GM23248 (cell line): Measurements from ENCODE around the gene CBX8. TPM values are rescaled to one million over a fixed set of nuclear protein-coding genes. Genes with fewer than 3 reads are reported as not detected.

Source experiments
- DNase-seq: peaks from one replicate; pipeline ENCODE4 v3.0.0-alpha.2; 2015
- H2AFZ ChIP-seq: fragments of 200-600 bp; sonication (generic); 2 replicates; pipeline ENCODE4 v1.6.1; 2016; ENCODE audit warnings: antibody characterized with exemption
- H3F3A ChIP-seq: fragments of 200-600 bp; sonication (generic); 2 replicates; pipeline ENCODE4 v1.6.1; 2016; ENCODE audit warnings: mild to moderate bottlenecking, antibody characterized with exemption, mixed run types; ENCODE audit not compliant: insufficient read depth
- H3K27ac ChIP-seq: fragments of 200-600 bp; sonication (generic); 2 replicates; pipeline ENCODE4 v1.5.1; 2016; ENCODE audit warnings: mild to moderate bottlenecking
- H3K27me3 ChIP-seq: fragments of 200-600 bp; sonication (generic); replicated peaks from 2 replicates; pipeline ENCODE4 v1.6.1; 2016; ENCODE audit warnings: mild to moderate bottlenecking; ENCODE audit not compliant: insufficient read depth
- H3K36me3 ChIP-seq: fragments of 200-600 bp; sonication (generic); 2 replicates; pipeline ENCODE4 v1.6.1; 2016; ENCODE audit warnings: low read depth, mild to moderate bottlenecking
- H3K4me1 ChIP-seq: fragments of 200-600 bp; sonication (generic); 2 replicates; pipeline ENCODE4 v1.6.1; 2016; ENCODE audit warnings: mild to moderate bottlenecking; ENCODE audit not compliant: insufficient read depth
- H3K4me2 ChIP-seq: fragments of 200-600 bp; sonication (generic); one replicate; pipeline ENCODE4 v1.6.1; 2016; ENCODE audit warnings: mild to moderate bottlenecking; ENCODE audit not compliant: unreplicated experiment
- H3K4me3 ChIP-seq: fragments of 200-600 bp; sonication (generic); 2 replicates; pipeline ENCODE4 v1.5.1; 2016; ENCODE audit warnings: mild to moderate bottlenecking
- H3K79me2 ChIP-seq: fragments of 200-600 bp; sonication (generic); 2 replicates; pipeline ENCODE4 v1.6.1; 2016; ENCODE audit warnings: mild to moderate bottlenecking; ENCODE audit not compliant: insufficient read depth
- H3K9ac ChIP-seq: fragments of 200-600 bp; sonication (generic); 2 replicates; pipeline ENCODE4 v1.6.1; 2016; ENCODE audit warnings: mild to moderate bottlenecking
- H3K9me2 ChIP-seq: fragments of 200-600 bp; sonication (generic); 2 replicates; pipeline ENCODE4 v1.6.1; 2016; ENCODE audit warnings: mixed run types, mild to moderate bottlenecking, moderate library complexity; ENCODE audit not compliant: insufficient read depth
- H3K9me3 ChIP-seq: fragments of 200-600 bp; sonication (generic); one replicate; pipeline ENCODE4 v1.6.1; 2017; ENCODE audit warnings: low read depth
- H4K20me1 ChIP-seq: fragments of 200-600 bp; sonication (generic); 2 replicates; pipeline ENCODE4 v1.6.0; 2016; ENCODE audit not compliant: insufficient read depth
- EZH2 ChIP-seq: fragments of 200-600 bp; sonication (generic); IDR thresholded peaks from 2 replicates; pipeline ENCODE4 v1.6.1; 2018; ENCODE audit warnings: antibody characterized with exemption, mild to moderate bottlenecking; ENCODE audit not compliant: insufficient read depth, poor library complexity, severe bottlenecking
- EZH2phosphoT487 ChIP-seq: fragments of 200-600 bp; sonication (generic); IDR thresholded peaks from 2 replicates; pipeline ENCODE4 v1.6.1; 2018; ENCODE audit warnings: antibody characterized with exemption, moderate library complexity, mild to moderate bottlenecking, low read depth; ENCODE audit not compliant: insufficient read depth
- WGBS, 2 experiments: methylation state at CpG; one replicate each; pipeline ENCODE4 v1.1.6; 2015 to 2017; ENCODE audit warnings: low lambda C conversion rate in 2 of 2, low coverage in 1 of 2; ENCODE audit errors: missing lambda C conversion rate in 2 of 2; 5-methylcytosine and 5-hydroxymethylcytosine counted together
- in situ Hi-C: fragments of 300-500 bp; cut with MboI; formaldehyde crosslinking; loops from 2 replicates; pipeline ENCODE4 v1.15.0; 2020
- polyA plus RNA-seq: library from polyadenylated mRNA; unstranded; fragments of >200 nt; fragmentation: Nextera tagmentation; extraction: Ambion mirVana; gene quantifications from 2 replicates; pipeline ENCODE4 v1.2.1, GENCODE V29; 2016
- total RNA-seq: library from RNA; depleted of rRNA; stranded (reverse); fragments of >200 nt; shearing (Covaris generic); gene quantifications from 2 replicates; pipeline ENCODE4 v1.2.3, GENCODE V29; 2014

The CBX8 gene
- total and polyA plus RNA-seq, 2 experiments from 2014 or later, result 3.9 to 5.9 TPM

- H3K4me1 ChIP-seq, result no peaks in the 10 kb centered on the region
- H3K79me2 ChIP-seq, result no peaks in the 10 kb centered on the region
- H3K27me3 ChIP-seq, result no peaks in the 10 kb centered on the region
- no peaks in the 10 kb centered on the region; the same call in 1 of the 2 replicates for H3K36me3 ChIP-seq
- no peak for TF ChIP-seq EZH2phosphoT487
- no peak overlapping the region for H3K27ac ChIP-seq
- no peaks in the 10 kb centered on the region for H3K9me2 ChIP-seq
- DNase-seq, result no peak
- in situ Hi-C loops, result no loop called here
- H3K4me3 ChIP-seq, result no peak overlapping the region
- no peak overlapping the region for H3K4me2 ChIP-seq
- 76 to 84% methylated on average over 2 of the region's 2 CpGs for WGBS, 2 experiments
- H3K9ac ChIP-seq, result no peak overlapping the region
- no peaks in the 10 kb centered on the region for H3K9me3 ChIP-seq
- no peak overlapping the region for H2AFZ ChIP-seq
- H4K20me1 ChIP-seq, result no peaks in the 10 kb centered on the region
- H3F3A ChIP-seq, result peaks cover 4% of the 10 kb centered on the region; the same call in 1 of the 2 replicates
Observed at GRCh38 chr17:79829004-79829403, 32.1 kb upstream of the CBX8 start.

- no peak for DNase-seq
- H2AFZ ChIP-seq, result no peak overlapping the region
- H3K9me2 ChIP-seq, result no peaks in the 10 kb centered on the region
- no peak overlapping the region for H3K27ac ChIP-seq
- H3K4me3 ChIP-seq, result no peak overlapping the region
- WGBS, 2 experiments, result 71% methylated on average over 23 to 25 of the region's 26 CpGs
- no peak overlapping the region for H3K9ac ChIP-seq
- no peaks in the 10 kb centered on the region for H3K27me3 ChIP-seq
- H4K20me1 ChIP-seq, result no peaks in the 10 kb centered on the region
- H3F3A ChIP-seq, result peaks cover 4% of the 10 kb centered on the region; the same call in 1 of the 2 replicates
- no peaks in the 10 kb centered on the region for H3K36me3 ChIP-seq
- in situ Hi-C loops, result no loop called here
- H3K4me1 ChIP-seq, result no peaks in the 10 kb centered on the region
- TF ChIP-seq EZH2phosphoT487 (no peak), EZH2 (no peak)
- no peaks in the 10 kb centered on the region for H3K9me3 ChIP-seq
- no peak overlapping the region for H3K4me2 ChIP-seq
- H3K79me2 ChIP-seq, result no peaks in the 10 kb centered on the region
Observed at GRCh38 chr17:79826841-79827578, 30.1 kb upstream of the CBX8 start.

- Histone ChIP-seq H2AFZ (no peak overlapping the region), H3K9me2 (no peaks in the 10 kb centered on the region), H3K27ac (no peak overlapping the region), H3K79me2 (no peaks in the 10 kb centered on the region), H3F3A (peaks cover 4% of the 10 kb centered on the region; the same call in 1 of the 2 replicates), H3K27me3 (no peaks in the 10 kb centered on the region), H3K36me3 (no peaks in the 10 kb centered on the region), H3K4me3 (no peak overlapping the region), H3K9ac (no peak overlapping the region), H3K9me3 (no peaks in the 10 kb centered on the region), H3K4me2 (no peak overlapping the region), H4K20me1 (no peaks in the 10 kb centered on the region), H3K4me1 (no peaks in the 10 kb centered on the region)
- no peak for DNase-seq
- whole genome bisulfite sequencing, 2 experiments, result 59 to 63% methylated on average over 10 to 11 of the region's 11 CpGs
- in situ Hi-C loops, result no loop called here
- TF ChIP-seq EZH2, result no peak
- no peak for TF ChIP-seq EZH2phosphoT487
Observed at GRCh38 chr17:79826204-79826680, 29.4 kb upstream of the CBX8 start.

- no peaks in the 10 kb centered on the region for H3K9me2 ChIP-seq
- H3K4me1 ChIP-seq, result no peaks in the 10 kb centered on the region
- H4K20me1 ChIP-seq, result no peaks in the 10 kb centered on the region
- no peak overlapping the region for H3K4me2 ChIP-seq
- in situ Hi-C loops, result no loop called here
- H3K36me3 ChIP-seq, result no peaks in the 10 kb centered on the region
- H3K9ac ChIP-seq, result no peak overlapping the region
- no peak for TF ChIP-seq EZH2phosphoT487
- TF ChIP-seq EZH2, result no peak
- 79 to 82% methylated on average over 5 of the region's 5 CpGs for WGBS, 2 experiments
- no peak overlapping the region for H2AFZ ChIP-seq
- H3K9me3 ChIP-seq, result no peaks in the 10 kb centered on the region
- H3F3A ChIP-seq, result peaks cover 4% of the 10 kb centered on the region; the same call in 1 of the 2 replicates
- DNase-seq, result no peak
- no peak overlapping the region for H3K4me3 ChIP-seq
- H3K27me3 ChIP-seq, result no peaks in the 10 kb centered on the region
- no peak overlapping the region for H3K27ac ChIP-seq
- H3K79me2 ChIP-seq, result no peaks in the 10 kb centered on the region
Observed at GRCh38 chr17:79825580-79825921, 28.7 kb upstream of the CBX8 start.
